H7 (cell line): ENCODE measurements around the gene C20orf202. TPM values are rescaled to one million over a fixed set of nuclear protein-coding genes. Genes with fewer than 3 reads are reported as not detected.

Source experiments
- DNase-seq: peaks from one replicate; pipeline ENCODE4 v3.0.0; 2012
- H3K27me3 ChIP-seq: 2 replicates; pipeline ENCODE4 v1.6.0; 2011; ENCODE audit warnings: mild to moderate bottlenecking, low read length; ENCODE audit not compliant: control insufficient read depth, insufficient read depth
- H3K36me3 ChIP-seq: replicated peaks from 2 replicates; pipeline ENCODE4 v1.5.1; 2011; ENCODE audit warnings: low read length; ENCODE audit not compliant: control insufficient read depth, insufficient read depth
- H3K4me3 ChIP-seq: 2 replicates; pipeline ENCODE4 v1.5.1; 2011; ENCODE audit warnings: low read depth, mild to moderate bottlenecking, control low read depth, low read length, moderate library complexity; ENCODE audit not compliant: insufficient read depth
- total RNA-seq: library from RNA; depleted of rRNA; stranded (reverse); fragments of >200 nt; shearing (Covaris generic); gene quantifications from 2 replicates; pipeline ENCODE4 v1.2.3, GENCODE V29; 2014; rRNA removed

C20orf202 gene
- 0.26 TPM in 1 of 2 replicates, not detected in the other for total RNA-seq

DNA sequence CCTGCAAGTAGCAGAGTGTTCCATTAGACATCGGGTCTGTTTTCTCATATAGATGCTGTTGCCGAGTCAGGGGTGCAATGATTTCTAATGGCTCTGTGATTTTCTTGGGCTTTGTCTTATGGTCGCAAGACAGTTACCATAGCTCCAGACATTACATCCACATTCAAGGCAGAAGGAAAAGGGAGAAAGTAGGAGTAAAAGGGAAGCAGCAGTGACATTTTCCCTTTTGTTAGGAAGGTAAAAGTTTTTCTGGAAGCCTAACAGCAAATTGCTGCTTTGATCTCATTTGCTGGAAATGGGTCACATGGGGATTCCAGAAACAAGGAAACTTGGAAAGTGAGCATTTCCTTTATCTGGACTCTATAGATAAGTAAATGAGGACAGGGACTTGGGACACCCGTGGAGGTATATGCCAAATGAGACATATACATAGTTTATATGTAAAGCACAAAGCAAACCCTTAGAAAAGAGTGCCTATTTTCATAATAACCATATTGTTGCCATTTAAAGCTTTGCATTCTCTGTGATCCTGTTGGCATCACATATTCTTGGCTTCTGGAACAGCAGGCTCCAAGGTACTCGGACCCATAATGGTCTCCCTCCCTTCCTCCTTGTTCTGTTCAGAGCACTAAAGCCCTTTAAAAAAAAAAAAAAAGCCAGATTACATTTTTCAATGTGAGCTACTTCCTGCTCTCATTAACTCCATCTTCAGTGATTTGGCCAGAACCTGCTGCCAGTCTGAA lies at the start of gene C20orf202:
Gene C20orf202, plus strand, starts transcription at position 693 of the 743 bp plus-strand sequence. CDS start 132 bp downstream, outside the sequence.
- DNase-seq, result no peak
- no peak within 1 kb of the TSS for H3K4me3 ChIP-seq
- no peaks in the 10 kb centered on the region; the same call in 1 of the 2 replicates for H3K27me3 ChIP-seq
- no peaks in the 10 kb centered on the region for H3K36me3 ChIP-seq

- DNase-seq, result no peak
- Histone ChIP-seq H3K36me3 (no peaks in the 10 kb centered on the region; the same call in none of the 2 replicates), H3K27me3 (no peaks in the 10 kb centered on the region), H3K4me3 (no peak overlapping the region)
These were observed 49.0 kb upstream of the C20orf202 start for GRCh38 chr20:1154226-1154625.

- H3K27me3 ChIP-seq, result no peaks in the 10 kb centered on the region
- no peak overlapping the region for H3K4me3 ChIP-seq
- no peak for DNase-seq
- H3K36me3 ChIP-seq, result no peaks in the 10 kb centered on the region; the same call in none of the 2 replicates
These were observed 48.6 kb upstream of the C20orf202 start for GRCh38 chr20:1154691-1155090.

GRCh38 chr20:1155342-1155741 lies 47.9 kb upstream of the C20orf202 start:
- DNase-seq, result no peak
- H3K4me3 ChIP-seq, result no peak overlapping the region
- no peaks in the 10 kb centered on the region; the same call in none of the 2 replicates for H3K36me3 ChIP-seq
- no peaks in the 10 kb centered on the region for H3K27me3 ChIP-seq

GRCh38 chr20:1160496-1160895 lies 42.8 kb upstream of the C20orf202 start:
- no peak overlapping the region for H3K4me3 ChIP-seq
- DNase-seq, result no peak
- H3K36me3 ChIP-seq, result peaks cover 26% of the 10 kb centered on the region
- H3K27me3 ChIP-seq, result no peaks in the 10 kb centered on the region

DNA sequence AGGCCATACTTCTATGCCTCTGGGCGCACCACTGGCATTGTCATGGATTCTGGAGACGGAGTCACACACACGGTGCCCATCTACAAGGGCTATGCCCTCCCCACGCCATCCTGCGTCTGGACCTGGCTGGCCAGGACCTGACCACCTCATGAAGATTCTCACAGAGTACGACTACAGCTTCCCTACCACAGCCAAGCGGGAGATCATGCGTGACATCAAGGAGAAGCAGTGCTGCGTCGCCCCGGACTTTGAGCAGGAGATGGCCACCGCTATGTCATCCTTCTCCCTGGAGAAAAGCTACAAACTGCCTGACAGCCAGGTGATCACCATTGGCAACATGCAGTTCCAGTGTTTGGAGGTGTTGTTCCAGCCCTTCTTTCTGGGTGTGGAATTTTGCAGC lies 42.3 kb upstream of the C20orf202 start:
- H3K4me3 ChIP-seq, result no peak overlapping the region
- H3K36me3 ChIP-seq, result peaks cover 28% of the 10 kb centered on the region
- H3K27me3 ChIP-seq, result no peaks in the 10 kb centered on the region
- DNase-seq, result no peak

DNA sequence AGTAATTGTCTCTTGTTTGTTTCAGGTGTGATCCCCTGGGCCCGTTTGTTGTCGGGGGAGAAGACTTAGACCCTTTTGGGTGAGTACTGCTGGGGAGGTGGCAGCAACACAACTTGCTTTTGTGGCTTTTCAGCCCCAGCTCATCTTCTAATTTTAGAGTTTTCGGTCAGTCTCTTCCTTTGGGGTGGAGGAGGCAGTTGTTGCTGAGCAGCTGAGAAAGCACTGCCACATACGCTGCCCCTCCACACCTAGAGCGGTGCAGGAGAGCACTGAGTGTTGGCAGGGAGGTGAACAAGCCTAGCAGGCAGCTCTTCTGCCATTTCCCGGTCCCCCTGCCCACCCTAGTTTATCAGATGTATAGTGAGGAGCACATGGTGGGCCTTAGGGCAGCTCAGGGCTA lies 40.1 kb upstream of the C20orf202 start:
- Histone ChIP-seq H3K27me3 (no peaks in the 10 kb centered on the region), H3K36me3 (peaks cover 34% of the 10 kb centered on the region), H3K4me3 (no peak overlapping the region)
- no peak for DNase-seq

DNA sequence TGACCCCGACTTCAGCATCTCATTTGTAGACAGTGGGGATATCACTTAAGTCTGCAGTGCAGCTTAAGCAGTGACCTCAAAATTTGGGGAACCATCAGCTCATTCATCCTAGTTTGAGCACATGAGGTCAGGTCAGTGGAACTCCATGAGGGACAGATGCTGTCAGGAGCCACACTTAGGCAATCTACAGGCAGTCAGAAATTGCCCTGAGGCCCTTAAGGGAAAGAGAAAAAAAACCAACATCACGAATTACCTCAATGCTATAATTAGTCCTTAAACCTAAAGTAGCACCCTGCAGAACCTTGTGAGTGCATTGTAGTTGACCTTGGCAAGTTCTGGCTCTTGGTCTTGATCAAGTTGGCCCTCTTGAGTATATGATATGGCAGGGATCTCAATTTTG lies 39.6 kb upstream of the C20orf202 start:
- H3K4me3 ChIP-seq, result no peak overlapping the region
- DNase-seq, result no peak
- H3K36me3 ChIP-seq, result peaks cover 37% of the 10 kb centered on the region
- no peaks in the 10 kb centered on the region for H3K27me3 ChIP-seq

DNA sequence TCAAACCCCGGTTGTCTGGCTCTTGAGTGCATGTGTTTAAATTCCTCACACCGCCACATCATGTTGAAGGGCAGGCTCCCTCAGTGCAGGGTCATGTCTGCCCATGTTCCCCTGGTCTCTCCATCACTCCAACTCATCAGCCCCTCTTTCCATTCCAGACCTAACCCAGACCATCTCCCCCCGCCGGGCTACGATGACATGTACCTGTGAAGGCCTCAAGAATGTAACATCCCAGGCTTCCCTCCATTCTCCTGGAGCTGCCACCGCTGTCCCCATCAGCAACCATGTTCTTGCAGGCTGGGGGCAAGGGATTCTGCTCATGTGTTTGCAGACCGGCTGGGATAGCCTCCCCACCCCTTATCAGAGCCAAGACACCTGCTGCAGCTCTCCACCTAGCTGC lies 38.4 kb upstream of the C20orf202 start:
- DNase-seq, result no peak
- Histone ChIP-seq H3K4me3 (no peak overlapping the region), H3K27me3 (no peaks in the 10 kb centered on the region), H3K36me3 (peaks cover 41% of the 10 kb centered on the region)

DNA sequence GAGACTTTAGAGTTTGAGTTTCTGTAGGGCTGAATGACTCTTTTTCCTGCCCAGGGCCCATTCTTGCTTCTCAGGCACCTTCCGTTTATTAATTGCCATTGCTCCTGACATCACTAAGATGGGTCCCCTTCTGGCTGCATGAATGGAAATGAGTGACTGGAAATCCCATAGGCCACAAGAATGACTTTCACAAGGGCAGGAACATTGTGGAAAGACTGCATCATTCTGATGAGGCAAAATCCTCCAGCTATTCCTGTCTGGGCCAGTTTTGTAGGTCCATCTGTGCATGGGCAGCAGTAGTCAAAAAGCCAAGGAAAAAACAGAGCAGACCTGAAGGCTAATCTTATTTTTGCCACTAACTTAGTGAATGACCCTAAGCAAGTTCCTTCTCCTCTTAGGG lies 37.7 kb upstream of the C20orf202 start:
- Histone ChIP-seq H3K36me3 (peaks cover 41% of the 10 kb centered on the region), H3K27me3 (no peaks in the 10 kb centered on the region)

GRCh38 chr20:1165941-1166340 lies 37.3 kb upstream of the C20orf202 start:
- no peaks in the 10 kb centered on the region for H3K27me3 ChIP-seq
- DNase-seq, result no peak
- H3K36me3 ChIP-seq, result peaks cover 41% of the 10 kb centered on the region
- H3K4me3 ChIP-seq, result no peak overlapping the region

More for the DNA sequence above, 37.7 kb upstream of the C20orf202 start:
- no peak for DNase-seq
- H3K4me3 ChIP-seq, result no peak overlapping the region

DNA sequence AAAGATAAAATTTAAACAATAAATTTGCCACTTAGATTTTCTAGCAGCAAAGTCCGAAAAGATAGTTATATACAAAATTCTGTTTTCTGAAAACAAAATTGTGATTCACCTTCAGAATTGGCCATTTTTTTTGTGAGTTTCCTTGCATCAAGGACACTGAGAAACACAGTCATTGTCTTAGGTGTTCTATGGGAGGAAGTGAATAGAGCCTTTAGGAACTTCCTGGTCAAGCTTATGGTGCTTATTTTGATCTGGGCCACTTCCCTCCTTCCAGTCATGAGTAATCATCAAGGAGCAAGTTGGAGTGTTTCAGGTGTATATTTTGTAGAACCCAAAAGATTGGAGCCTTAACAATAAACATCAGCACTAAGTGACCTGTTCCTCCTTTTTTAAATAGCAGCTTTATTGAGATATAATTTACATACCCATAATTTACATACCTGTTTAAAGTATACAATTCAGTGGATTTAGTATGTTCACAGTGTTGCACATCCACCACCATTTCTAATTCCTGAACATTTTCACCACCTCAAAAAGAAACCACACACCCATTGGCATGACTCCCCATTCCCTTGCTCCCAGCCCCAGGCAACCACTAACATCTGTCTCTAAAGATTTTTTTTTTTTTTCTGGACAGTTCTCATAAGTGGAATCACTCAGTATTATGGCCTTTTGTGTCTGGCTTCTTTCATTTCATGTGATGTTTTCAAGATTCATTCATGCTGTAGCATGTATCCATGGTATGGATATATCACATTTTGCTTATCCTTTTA lies 36.1 kb upstream of the C20orf202 start:
- DNase-seq, result no peak
- H3K36me3 ChIP-seq, result peaks cover 35% of the 10 kb centered on the region
- H3K4me3 ChIP-seq, result no peak overlapping the region
- H3K27me3 ChIP-seq, result no peaks in the 10 kb centered on the region

GRCh38 chr20:1169224-1169623 lies 34.0 kb upstream of the C20orf202 start:
- DNase-seq, result no peak
- Histone ChIP-seq H3K4me3 (no peak overlapping the region), H3K27me3 (no peaks in the 10 kb centered on the region), H3K36me3 (peaks cover 26% of the 10 kb centered on the region)

DNA sequence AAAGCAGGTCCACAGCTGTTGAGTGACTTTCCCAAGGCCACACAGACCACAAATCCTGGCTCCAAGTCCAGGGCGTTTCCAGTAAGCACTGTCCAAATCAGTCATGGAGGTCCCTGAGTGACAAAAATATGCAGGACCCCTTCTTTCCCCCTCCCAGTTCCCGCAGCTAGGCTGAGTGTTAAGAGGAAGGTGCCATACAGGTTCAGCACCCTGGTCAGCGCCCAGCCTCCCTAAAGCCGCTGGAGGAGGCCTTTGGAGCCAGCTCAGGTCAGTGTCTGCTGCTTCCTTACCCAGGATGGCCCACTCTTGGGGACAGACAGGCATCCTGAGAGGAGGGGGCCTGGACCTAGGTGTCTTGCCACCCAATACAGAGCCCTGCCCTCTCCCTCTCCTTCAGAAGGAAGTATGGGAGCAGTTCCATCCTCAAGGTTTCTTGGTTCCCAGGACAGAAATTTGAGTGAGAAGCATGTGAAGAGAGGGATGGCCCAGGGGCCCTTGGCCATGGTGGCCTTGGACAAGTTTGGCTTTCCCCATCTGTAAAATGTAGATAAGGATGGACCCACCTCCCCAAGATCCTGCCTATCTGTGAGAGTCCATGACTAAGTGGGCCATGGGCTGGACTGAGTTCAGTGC lies 31.7 kb upstream of the C20orf202 start:
- peaks cover 8% of the 10 kb centered on the region for H3K36me3 ChIP-seq
- H3K4me3 ChIP-seq, result no peak overlapping the region
- DNase-seq, result peak; percentile 79
- H3K27me3 ChIP-seq, result no peaks in the 10 kb centered on the region
